ENCODE measurements around the gene PPP1R27.

The PPP1R27 gene

GRCh38 chr17:81854974-81855774, 20.3 kb upstream of the PPP1R27 start:
- in situ Hi-C loops (cut with MboI; ENCODE audit: low pct_unique_long_range_greater_than_20kb, low sequenced_read_pairs, unreplicated experiment) = no loop called here
- no peak for TF ChIP-seq CTCF (IDR thresholded peaks at IDR 0.05; ENCODE audit: extremely low read depth, insufficient read depth, missing control alignments)
- DNase-seq (ENCODE audit: low spot score) = no peak

GRCh38 chr17:81852237-81852636, 17.4 kb upstream of the PPP1R27 start:
- no peak for TF ChIP-seq CTCF (IDR thresholded peaks at IDR 0.05; ENCODE audit: extremely low read depth, insufficient read depth, missing control alignments)
- DNase-seq (ENCODE audit: low spot score) = no peak
- in situ Hi-C loops (cut with MboI; ENCODE audit: low pct_unique_long_range_greater_than_20kb, low sequenced_read_pairs, unreplicated experiment) = no loop called here

- TF ChIP-seq CTCF (IDR thresholded peaks at IDR 0.05; ENCODE audit: extremely low read depth, insufficient read depth, missing control alignments) = no peak
- in situ Hi-C loops (cut with MboI; ENCODE audit: low pct_unique_long_range_greater_than_20kb, low sequenced_read_pairs, unreplicated experiment) = no loop called here
These were observed 16.6 kb upstream of the PPP1R27 start for GRCh38 chr17:81851423-81851822.

GRCh38 chr17:81849457-81849856, 14.6 kb upstream of the PPP1R27 start:
- no peak for TF ChIP-seq CTCF (IDR thresholded peaks at IDR 0.05; ENCODE audit: extremely low read depth, insufficient read depth, missing control alignments)
- in situ Hi-C loops (cut with MboI; ENCODE audit: low pct_unique_long_range_greater_than_20kb, low sequenced_read_pairs, unreplicated experiment) = no loop called here
- no peak for DNase-seq (ENCODE audit: low spot score)

More at GRCh38 chr17:81851423-81851822, 16.6 kb upstream of the PPP1R27 start:
- no peak for DNase-seq (ENCODE audit: low spot score)

GRCh38 chr17:81846743-81847689, 12.2 kb upstream of the PPP1R27 start:
- no peak for DNase-seq (ENCODE audit: low spot score)
- in situ Hi-C loops (cut with MboI; ENCODE audit: low pct_unique_long_range_greater_than_20kb, low sequenced_read_pairs, unreplicated experiment) = no loop called here
- TF ChIP-seq CTCF (IDR thresholded peaks at IDR 0.05; ENCODE audit: extremely low read depth, insufficient read depth, missing control alignments) = no peak

GRCh38 chr17:81845881-81846742, 11.3 kb upstream of the PPP1R27 start:
- no peak for DNase-seq (ENCODE audit: low spot score)
- no peak for TF ChIP-seq CTCF (IDR thresholded peaks at IDR 0.05; ENCODE audit: extremely low read depth, insufficient read depth, missing control alignments)
- in situ Hi-C loops (cut with MboI; ENCODE audit: low pct_unique_long_range_greater_than_20kb, low sequenced_read_pairs, unreplicated experiment) = no loop called here
